Pons (tissue), 1 donor: Measurements from ENCODE around the gene TRPM4.
"Not testable (repeated sequence)": the region's sequence is repeated elsewhere in the genome, so short reads cannot be mapped to it uniquely, and the experiment has no call there.

Experiments used
- DNase-seq: peaks from one replicate; pipeline ENCODE4 v3.0.0-alpha.2; 2016; ENCODE audit warnings: low spot score

TRPM4 gene

GRCh38 chr19:49127225-49127624 is 30.4 kb upstream of the TRPM4 start:
- DNase-seq, result not testable (repeated sequence)

GRCh38 chr19:49127674-49128544 is 29.7 kb upstream of the TRPM4 start:
- peak; percentile 97 for DNase-seq

GRCh38 chr19:49128545-49129237 is 28.9 kb upstream of the TRPM4 start:
- DNase-seq, result no peak

GRCh38 chr19:49129238-49129583 is 28.4 kb upstream of the TRPM4 start:
- no peak for DNase-seq

GRCh38 chr19:49130325-49130724 is 27.3 kb upstream of the TRPM4 start:
- no peak for DNase-seq

- DNase-seq, result no peak
These were observed 24.5 kb upstream of the TRPM4 start for GRCh38 chr19:49132974-49133609.

GRCh38 chr19:49133621-49134454 is 23.8 kb upstream of the TRPM4 start:
- DNase-seq, result no peak

- no peak for DNase-seq
These were observed 21.9 kb upstream of the TRPM4 start for GRCh38 chr19:49135686-49136085.

GRCh38 chr19:49136771-49137171 is 20.8 kb upstream of the TRPM4 start:
- DNase-seq, result no peak

GRCh38 chr19:49140951-49141350 is 16.6 kb upstream of the TRPM4 start:
- no peak for DNase-seq

GRCh38 chr19:49141352-49141751 is 16.2 kb upstream of the TRPM4 start:
- DNase-seq, result no peak

GRCh38 chr19:49142866-49143335 is 14.7 kb upstream of the TRPM4 start:
- peak; percentile 92 for DNase-seq

GRCh38 chr19:49145573-49146407 is 11.8 kb upstream of the TRPM4 start:
- DNase-seq, result peak; percentile 67

GRCh38 chr19:49146408-49146770 is 11.2 kb upstream of the TRPM4 start:
- not testable (repeated sequence) for DNase-seq

GRCh38 chr19:49148044-49148682 is 9.4 kb upstream of the TRPM4 start:
- DNase-seq, result no peak

- DNase-seq, result peak; percentile 87
These were observed 8.6 kb upstream of the TRPM4 start for GRCh38 chr19:49148784-49149651.

GRCh38 chr19:49149652-49150105 is 7.9 kb upstream of the TRPM4 start:
- DNase-seq, result peak; percentile 77

- DNase-seq, result peak; percentile 70
These were observed 7.3 kb upstream of the TRPM4 start for GRCh38 chr19:49150106-49150943.

- DNase-seq, result no peak
These were observed 6.7 kb upstream of the TRPM4 start for GRCh38 chr19:49150944-49151243.
